HG02870 (cell line): ENCODE results near the gene TYRO3.

Experiments
- ATAC-seq: cut with Tn5 transposase; IDR thresholded peaks from one replicate; pipeline ENCODE4 v1.9.1; 2021; ENCODE audit warnings: mild to moderate bottlenecking, moderate library complexity; ENCODE audit not compliant: unreplicated experiment

Gene TYRO3

DNA sequence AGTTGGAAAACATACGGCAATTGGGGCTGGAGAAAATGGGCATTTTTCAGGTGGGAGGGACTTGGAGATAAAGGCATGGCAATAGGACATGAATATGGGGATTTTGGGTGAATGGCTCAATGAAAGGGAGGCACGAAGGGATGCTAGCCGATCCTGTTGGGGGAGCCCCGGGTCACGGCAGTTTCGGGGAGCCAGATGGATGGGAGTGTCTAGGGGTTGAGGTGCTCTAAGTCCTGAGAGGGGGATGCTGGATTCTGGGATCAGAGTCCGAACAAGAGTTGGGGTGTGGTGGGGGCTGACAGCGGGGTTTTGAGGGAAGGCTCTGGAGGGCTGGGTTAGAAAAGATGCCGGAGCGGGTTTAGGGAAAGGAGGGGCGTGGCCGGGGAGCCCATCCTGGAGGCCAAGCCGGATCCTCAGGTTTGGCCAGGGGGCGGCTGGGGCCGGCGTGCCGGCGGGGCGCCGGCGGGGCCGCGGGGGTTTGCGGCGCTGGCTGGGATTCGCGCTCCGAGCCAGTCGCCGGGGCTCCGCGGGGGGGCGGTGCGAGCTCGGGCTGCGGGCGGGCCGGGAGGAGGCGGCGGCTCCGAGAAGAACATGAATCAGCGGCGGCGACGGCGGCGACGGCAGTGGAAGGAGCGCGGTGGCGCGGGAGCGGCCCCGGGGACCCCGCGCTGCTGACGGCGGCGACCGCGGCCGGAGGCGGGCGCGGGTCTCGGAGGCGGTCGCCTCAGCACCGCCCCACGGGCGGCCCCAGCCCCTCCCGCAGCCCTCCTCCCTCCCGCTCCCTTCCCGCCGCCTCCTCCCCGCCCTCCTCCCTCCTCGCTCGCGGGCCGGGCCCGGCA lies at the start of gene TYRO3:
Gene TYRO3 (plus strand): TSS at position 813 of the 839 bp plus-strand sequence. CDS start 46 bp downstream, outside the sequence.
- ATAC-seq = no peak

DNA sequence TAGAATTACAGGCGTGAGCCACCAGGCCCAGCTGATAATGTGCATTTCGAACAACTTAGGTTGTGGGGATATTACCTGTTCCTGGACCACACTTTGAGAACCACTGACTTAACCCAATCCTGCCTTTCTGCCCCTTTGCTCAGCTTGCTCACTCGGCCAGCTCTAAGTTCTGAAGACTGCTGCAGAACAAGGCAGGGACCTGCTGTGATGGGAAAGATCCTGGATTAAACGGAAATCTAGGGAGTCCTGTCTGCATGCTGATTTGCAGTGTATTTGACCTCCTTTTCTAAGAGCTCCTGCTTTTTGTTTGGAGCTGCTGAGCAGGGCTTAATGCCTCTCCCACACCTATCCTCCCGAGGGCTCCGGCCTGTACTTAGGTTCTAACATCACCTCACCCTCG lies 48.3 kb upstream of the TYRO3 start:
- ATAC-seq = no peak

- ATAC-seq = no peak
Observed at GRCh38 chr15:41511331-41511898, 47.6 kb upstream of the TYRO3 start.

DNA sequence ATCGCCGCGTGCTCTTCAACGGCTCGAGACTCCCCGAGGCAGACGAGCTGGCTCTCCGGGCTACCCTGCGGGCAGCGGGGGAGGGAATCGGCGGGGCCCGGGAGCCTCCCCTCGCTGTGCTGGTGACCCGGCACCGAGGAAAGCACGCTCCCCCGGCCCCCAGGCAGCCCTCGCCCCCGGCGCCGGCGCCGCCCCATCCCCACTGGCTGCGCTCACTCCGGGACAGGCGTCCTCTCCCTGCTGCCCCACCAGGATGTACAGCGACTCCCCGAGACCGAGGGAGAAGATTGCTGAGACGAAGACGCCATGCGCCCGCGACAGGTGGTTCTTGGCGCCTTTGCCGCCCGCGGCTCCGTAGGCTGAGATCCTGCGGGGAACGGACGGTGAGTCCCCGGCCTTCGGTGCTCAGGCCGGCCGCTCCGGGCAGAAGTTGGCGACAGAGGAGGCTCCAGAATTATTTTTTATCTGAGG lies 47.1 kb upstream of the TYRO3 start:
- no peak for ATAC-seq

GRCh38 chr15:41512512-41512939 lies 46.5 kb upstream of the TYRO3 start:
- no peak for ATAC-seq

DNA sequence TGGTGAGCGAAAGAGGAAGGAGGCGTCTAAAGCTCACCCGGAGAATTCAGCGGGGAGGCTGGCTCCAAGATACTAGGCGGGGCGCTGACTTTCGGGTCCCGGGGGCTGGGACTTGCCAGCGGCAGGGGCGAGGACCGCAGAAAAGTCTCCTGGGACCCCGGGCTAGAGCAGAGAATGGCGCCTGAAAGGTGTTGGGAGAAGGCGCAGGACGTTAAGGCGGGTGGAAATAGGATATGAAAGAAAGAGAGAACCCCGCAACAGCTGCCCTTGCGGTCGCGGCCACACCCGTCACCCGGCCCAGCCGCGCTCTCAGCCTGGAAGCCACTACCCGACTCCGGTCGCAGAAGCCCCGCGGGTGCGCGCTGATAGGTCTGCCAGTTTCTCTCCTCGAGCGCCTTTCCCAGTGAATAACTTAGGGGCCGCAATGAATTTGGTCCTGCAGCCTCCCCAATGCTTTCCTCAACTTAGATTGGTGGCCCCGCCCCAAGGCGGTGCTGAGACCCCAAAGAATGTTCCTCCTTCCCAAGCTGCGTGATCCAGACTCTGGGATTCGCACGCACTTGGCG lies 46.0 kb upstream of the TYRO3 start:
- ATAC-seq = no peak

DNA sequence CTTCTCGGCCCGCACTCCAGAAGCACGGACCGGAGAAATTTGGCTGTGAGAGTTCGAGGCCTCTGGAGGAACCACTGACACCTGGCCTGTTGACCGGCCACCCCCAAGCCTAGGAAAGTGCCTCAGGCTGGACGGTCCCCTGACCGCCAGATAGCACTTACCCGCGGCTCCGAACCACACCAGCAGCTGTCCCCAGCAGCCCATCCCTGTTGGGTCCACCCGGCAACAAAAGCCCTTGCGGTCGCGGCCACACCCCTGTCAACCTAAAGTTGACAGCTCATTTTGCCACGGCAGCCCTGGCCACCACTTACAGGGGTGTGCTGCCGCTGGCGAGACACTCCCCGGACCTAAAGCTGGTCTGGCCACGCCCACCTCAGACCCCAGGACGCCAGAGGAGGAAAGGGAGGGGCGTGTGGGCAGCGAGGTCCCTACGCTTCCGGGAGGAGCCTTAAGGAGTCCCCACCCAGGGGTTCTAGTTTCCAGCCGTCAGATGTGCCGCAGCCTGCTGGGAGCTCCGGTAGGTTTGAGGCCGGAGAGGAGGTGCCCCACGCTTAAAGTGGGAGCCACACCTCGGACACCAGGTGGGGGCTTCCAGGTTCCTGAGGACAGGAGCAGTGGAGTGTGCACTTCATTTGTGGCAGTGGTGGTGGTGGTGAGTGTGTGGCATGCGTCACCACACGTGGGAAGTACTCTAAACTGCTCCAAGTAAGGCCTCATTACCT lies 45.3 kb upstream of the TYRO3 start, which contains the start of gene LTK:
Gene LTK (minus strand): TSS at position 322 of the 722 bp plus-strand sequence. CDS start 118 bp downstream, at position 204.
- ATAC-seq = no peak

GRCh38 chr15:41517895-41518449 lies 41.0 kb upstream of the TYRO3 start:
- ATAC-seq = no peak

- ATAC-seq = no peak
Observed at GRCh38 chr15:41520636-41521035, 38.4 kb upstream of the TYRO3 start.

DNA sequence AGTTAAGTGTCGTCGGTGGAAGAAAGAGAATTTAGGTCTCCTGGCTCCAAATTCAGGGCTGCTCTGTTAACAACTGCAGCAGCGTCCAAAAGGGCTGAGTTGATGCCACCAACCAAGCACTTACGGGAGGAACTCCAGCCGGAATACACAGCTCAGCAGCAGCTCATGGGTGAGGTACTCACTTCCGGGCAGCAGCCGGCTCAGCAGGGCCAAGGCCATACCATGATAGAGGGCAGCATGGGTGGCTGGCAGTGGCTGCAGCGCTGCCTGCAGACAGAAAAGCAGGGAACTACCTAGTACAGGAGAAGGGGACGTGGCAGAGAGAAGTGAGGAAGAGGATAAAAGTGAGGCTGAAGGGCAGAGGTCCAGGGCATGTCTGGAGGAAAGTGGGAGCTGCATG lies 37.4 kb upstream of the TYRO3 start:
- no peak for ATAC-seq

- no peak for ATAC-seq
Observed at GRCh38 chr15:41523097-41523496, 35.9 kb upstream of the TYRO3 start.

DNA sequence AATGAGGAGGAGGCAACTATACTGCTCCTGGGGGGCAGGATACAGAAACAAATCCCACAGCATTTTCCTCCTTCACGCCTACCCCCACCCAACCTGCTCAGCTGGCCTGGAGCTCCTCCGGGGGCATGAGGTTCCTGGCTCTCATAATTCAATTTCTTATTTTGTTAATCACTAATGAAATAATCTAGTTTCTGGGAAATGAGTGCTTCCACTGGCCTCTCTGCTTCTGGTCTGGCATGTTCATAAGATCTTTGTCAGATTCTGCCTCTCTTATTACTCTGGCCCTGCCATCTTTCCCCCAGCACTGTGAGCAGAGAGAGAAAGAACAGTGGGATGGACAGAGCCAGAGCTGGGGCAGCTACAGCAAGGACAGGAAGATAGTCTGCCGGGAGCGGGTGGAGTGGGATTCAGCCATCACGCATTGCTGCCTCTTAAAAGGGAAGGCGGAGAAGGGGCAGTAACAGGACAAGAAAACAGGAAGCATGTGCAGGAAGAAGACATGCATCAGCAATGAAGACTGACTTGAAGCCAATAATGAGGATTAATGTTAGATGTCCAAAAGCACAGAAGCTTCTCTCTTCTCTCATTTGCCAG lies 28.6 kb upstream of the TYRO3 start:
- ATAC-seq = no peak

DNA sequence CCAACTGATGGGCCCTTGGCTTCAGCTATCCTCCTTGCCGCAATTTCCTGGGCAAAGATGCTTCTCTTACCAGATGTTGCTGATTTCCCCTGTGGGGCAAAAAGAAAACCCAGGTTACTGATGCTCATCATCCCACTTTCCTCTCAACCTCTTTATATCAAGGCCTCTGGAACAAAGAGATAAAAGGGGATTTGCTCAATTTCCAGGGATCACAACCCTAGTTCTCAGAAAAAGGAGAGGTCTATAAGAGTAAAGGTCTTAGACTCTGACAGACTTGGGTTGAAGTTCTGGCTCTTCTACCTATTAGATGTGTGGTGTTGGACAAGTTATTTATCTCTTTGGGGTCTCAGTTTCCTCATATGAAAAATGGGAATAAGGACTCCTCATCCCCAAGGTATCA lies 23.5 kb upstream of the TYRO3 start:
- no peak for ATAC-seq

- no peak for ATAC-seq
Observed at GRCh38 chr15:41536866-41537265, 22.1 kb upstream of the TYRO3 start.

DNA sequence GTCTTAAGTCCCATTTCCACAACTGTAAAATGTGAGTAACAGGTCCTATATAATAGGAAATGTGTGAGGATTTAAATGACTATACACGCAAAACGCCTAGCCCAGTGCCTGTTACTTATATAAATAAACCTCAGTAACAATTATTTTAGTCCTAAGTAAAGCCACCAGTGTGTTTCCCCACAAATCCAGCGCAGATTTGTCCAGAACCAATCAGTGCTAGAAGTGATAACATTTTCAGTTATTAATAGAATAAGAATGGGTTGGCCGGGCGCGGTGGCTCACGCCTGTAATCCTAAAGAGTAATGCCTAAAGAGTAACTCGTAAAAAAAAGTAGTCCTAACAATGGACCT lies 15.5 kb upstream of the TYRO3 start:
- ATAC-seq = no peak

- ATAC-seq = no peak
Observed at GRCh38 chr15:41544650-41545015, 14.4 kb upstream of the TYRO3 start.

GRCh38 chr15:41545218-41545617 lies 13.8 kb upstream of the TYRO3 start:
- ATAC-seq = no peak

- ATAC-seq = no peak
Observed at GRCh38 chr15:41546851-41547786, 11.9 kb upstream of the TYRO3 start.

DNA sequence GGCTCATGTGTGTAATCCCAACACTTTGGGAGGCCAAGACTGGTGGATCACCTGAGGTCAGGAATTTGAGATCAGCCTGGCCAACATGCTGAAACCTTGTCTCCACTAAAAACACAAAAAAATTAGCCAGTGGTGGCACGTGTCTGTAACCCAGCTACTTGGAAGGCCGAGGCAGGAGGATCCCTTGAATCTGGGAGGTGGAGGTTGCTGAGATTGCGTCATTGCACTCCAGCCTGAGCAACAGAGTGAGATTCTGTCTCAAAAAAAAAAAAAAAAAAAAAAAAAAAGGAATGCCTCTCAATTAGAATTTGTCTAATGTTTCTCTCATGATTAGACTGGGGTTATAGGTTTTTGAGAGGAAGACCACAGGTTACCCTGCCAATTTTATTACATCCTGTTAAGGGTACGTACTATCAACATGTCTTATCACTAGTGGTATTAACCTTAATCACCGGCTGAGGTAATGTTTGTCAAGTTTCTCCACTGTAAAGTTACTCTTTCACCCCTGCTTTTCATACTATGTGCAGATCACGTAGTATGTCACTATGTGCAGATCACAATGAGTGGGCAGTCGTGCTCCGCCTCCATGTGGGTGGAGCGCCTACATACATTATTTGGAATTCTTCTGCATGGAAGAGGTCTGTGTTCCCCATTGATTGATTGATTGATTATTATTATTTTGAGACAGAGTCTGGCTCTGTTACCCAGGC lies 8.8 kb upstream of the TYRO3 start:
- no peak for ATAC-seq
